Activated CD8-positive, alpha-beta memory T cell treated with anti-CD3 and anti-CD28 coated beads, Interleukin-2, amount 50 U/mL, for 24 hours (primary cell): ENCODE data around the gene SLC25A39.
"Not testable (repeated sequence)": the region's sequence is repeated elsewhere in the genome, so short reads cannot be mapped to it uniquely, and the experiment has no call there.

Experiments
- DNase-seq: peaks from one replicate; pipeline ENCODE4 v3.0.0-alpha.2; 2020; ENCODE audit errors: extremely low read depth

The SLC25A39 gene, protein sequence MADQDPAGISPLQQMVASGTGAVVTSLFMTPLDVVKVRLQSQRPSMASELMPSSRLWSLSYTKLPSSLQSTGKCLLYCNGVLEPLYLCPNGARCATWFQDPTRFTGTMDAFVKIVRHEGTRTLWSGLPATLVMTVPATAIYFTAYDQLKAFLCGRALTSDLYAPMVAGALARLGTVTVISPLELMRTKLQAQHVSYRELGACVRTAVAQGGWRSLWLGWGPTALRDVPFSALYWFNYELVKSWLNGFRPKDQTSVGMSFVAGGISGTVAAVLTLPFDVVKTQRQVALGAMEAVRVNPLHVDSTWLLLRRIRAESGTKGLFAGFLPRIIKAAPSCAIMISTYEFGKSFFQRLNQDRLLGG

DNA sequence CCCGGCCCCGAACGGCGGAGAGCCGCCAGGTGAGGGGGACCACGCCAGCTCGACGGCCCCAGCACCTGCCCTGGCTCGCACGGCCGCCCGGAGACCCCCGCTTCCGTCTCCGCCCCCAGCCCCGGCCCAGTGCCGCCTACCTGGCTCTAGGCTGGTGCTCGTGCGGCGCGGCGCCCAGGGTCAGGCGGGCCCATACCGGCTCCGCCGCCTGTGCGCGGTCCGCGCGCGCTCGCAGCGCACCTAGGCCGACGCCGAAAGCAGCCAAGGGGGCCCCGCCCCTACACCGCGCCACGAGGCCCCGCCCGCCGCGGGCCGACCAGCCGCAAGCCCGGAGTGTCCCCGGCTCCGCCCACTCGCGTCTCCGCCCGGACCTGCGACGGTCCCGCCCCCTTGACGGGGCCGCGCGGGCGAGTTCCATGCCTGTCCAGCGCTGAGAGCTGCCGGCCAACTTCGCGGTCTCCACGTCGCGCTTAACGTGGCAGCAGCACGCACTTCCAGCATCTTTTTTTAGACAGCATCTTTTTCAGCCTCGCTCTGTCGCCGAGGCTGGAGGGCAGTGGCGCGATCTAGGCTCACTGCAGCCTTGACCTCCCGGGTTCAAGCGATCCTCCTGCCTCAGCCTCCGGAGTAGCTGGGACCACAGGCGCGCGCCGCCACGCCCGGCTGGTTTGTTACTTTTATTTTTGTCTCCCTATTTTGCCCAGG lies at the start of gene SLC25A39:
Gene SLC25A39, minus strand, starts transcription at position 253 of the 705 bp plus-strand sequence. CDS start 1,261 bp downstream, outside the sequence.
- DNase-seq, result peak; percentile 80

GRCh38 chr17:44372036-44372435 lies 47.4 kb upstream of the SLC25A39 start:
- no peak for DNase-seq

GRCh38 chr17:44369414-44370023 lies 44.9 kb upstream of the SLC25A39 start:
- DNase-seq, result not testable (repeated sequence)

- not testable (repeated sequence) for DNase-seq
Observed at GRCh38 chr17:44368391-44369243, 44.0 kb upstream of the SLC25A39 start.

DNA sequence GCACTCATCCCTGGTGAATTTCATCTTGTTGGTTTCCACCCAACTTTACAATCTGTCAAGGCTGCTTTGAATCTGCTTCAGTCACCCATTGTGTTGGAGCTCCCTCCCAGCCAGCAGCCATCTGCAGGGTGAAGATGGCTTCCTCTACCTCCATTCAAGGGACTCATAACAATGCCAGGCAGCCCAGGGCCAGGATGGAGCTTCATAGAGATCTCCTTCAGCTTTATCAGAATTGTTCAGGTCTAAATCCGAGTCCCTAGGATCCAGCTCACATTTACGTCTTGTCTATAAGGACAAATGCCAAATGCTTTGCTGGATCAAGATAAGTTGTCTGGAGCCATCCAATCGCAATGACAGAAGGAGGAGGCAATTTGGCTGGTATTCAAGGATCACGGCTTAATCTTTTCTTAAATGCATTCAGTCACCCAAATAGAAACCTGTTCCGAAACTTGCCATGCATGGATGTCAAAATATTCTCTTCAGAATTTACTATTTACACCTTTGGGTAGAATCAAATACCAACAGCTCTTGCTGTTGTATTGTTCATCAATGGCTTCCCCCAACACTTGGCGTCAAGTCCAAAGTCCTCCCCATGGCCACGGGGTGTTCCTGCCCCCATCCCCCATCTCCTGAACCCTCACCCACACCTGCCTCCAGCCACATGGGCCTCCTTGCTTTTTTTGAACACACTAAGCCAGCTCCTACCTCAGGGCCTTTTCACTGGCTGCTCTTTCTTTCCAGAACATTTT lies 42.8 kb upstream of the SLC25A39 start:
- DNase-seq, result no peak

DNA sequence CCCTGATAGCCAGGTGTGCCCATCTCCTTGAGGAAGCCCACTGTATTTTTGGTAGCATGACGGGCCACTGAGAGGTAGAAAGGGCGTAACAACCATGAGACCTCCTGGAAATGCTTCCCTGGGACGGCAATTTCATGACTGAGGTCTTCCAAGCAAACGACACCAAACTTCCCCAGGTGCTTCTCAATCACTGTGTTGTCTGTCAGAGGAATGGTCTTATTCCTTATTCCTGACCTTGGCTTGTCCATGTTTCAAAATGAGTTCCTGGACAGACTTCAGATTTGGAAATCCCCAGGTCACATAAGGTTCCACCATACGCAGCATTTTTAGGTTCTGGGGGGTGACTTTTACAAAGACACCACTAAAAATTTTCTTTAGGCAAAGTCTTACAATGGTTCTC lies 40.4 kb upstream of the SLC25A39 start:
- not testable (repeated sequence) for DNase-seq

GRCh38 chr17:44363613-44364159 lies 39.1 kb upstream of the SLC25A39 start, which contains the start of gene FAM171A2:
FAM171A2 (minus strand) TSS chr17:44363853; CDS start chr17:44363714, 139 bp downstream.
- DNase-seq, result no peak

DNA sequence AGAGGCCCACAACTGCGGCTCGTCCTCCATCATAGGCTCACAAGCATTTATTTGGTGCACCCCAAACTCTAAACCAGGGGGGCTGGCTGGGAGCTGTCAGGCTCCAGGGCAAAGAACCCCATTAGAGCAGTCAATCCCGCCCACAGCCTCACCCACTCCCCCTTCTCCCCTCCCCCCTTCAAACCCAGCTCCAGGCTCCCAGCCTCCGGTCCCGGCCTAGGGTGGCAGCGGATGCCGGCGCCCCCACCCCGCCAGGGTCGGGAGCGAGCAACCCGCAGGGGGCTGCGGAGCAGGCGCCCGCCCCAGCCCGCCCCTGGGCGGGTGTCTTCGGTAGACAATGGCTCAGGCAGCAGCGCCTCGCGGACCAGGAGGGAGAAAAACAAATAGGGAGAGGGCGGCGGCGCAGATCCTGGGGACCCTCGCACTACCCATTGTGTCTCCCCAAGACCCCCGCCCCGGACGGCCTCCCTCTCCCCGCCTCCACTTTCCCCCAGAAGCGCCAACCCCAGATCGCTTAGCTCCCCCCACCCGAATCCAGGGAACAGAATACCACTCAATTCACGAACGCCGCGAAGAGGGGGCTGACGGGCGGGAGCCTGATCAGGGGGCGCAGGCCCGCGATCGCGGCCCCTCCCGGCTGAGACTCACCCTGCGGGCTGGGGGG lies 38.5 kb upstream of the SLC25A39 start:
- no peak for DNase-seq

- no peak for DNase-seq
Observed at GRCh38 chr17:44362459-44362948, 37.9 kb upstream of the SLC25A39 start.

- no peak for DNase-seq
Observed at GRCh38 chr17:44361292-44362260, 37.0 kb upstream of the SLC25A39 start.

DNA sequence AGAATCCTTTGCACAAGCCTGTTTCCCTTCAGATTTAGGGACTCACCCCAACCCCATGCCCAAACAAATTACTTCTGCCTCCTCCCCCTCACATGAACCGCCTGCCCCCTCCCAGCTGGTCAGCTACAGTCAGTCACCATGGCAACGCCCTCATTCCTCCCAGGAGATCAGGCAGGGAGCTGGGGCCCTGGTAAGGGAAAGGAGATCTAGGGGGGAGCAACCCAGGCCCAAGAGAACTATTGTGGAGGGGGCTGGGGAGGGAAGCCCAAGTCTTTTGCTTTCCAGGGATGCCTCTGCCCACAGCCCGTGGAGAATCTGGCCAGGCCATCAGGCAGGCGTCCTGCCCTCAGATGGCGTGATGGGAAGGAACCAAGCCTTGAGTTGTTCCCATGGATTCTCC lies 36.2 kb upstream of the SLC25A39 start:
- DNase-seq, result no peak

DNA sequence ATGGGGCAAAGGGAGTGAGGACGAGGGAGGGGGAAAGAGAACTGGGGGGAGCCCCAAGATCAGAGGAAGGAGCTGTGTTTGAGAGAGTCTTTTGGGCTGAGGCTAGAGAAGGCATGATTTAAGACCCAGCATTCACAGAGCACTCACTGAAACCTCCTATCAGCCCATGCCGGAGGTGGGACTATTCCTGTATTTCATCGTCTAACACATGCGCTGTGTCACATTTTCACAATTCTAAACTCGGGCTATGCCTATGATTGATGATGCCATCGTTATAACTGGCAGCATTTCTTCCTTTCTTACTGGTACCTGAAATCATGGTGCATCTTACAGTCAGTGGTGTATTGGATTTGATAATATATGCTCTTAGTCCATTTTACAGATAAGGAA lies 35.5 kb upstream of the SLC25A39 start:
- no peak for DNase-seq

- no peak for DNase-seq
Observed at GRCh38 chr17:44359458-44360143, 35.0 kb upstream of the SLC25A39 start.

- DNase-seq, result no peak
Observed at GRCh38 chr17:44359006-44359405, 34.4 kb upstream of the SLC25A39 start.

- DNase-seq, result no peak
Observed at GRCh38 chr17:44358066-44358465, 33.4 kb upstream of the SLC25A39 start.

- DNase-seq, result no peak
Observed at GRCh38 chr17:44356241-44356640, 31.6 kb upstream of the SLC25A39 start.

DNA sequence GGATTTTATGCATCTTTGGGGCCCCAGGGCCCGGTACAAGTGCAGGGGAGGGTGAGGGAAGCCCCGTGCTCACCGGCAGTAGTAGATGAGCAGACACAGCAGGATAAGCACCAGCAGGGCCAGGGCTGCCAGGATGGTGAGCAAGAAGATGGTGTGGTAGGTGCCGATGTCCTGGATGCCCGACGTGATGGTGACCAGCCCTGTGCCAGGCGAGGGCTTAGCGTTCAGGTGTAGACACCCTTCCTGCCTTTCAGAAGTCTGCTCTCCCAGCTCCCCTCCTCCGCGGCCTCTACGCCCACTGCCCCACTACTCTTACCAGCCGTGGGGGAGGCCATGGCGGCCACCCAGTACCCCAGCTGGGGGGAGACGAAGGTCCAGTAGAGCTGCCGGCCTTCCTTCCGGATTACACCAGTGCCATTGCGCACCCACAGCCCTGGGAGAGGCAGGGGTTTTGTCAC lies 31.0 kb upstream of the SLC25A39 start:
- DNase-seq, result no peak
